NCI-H460 (cell line): ENCODE measurements around the gene CLEC18A. TPM values are rescaled to one million over a fixed set of nuclear protein-coding genes. Genes with fewer than 3 reads are reported as not detected.
"Not testable (repeated sequence)": the region's sequence is repeated elsewhere in the genome, so short reads cannot be mapped to it uniquely, and the experiment has no call there.

Source experiments
- DNase-seq: peaks from one replicate; pipeline ENCODE4 v3.0.0-alpha.2; 2016; ENCODE audit warnings: low read depth; ENCODE audit errors: extremely low read depth
- small RNA-seq, 2 experiments: library from RNA; depleted of rRNA; stranded (forward); fragments of <200 nt; gene quantifications; one replicate each; pipeline ENCODE3, GENCODE V24; 2014
- total RNA-seq: library from RNA; depleted of rRNA; stranded (reverse); fragments of >200 nt; shearing (Covaris generic); gene quantifications from 2 replicates; pipeline ENCODE4 v1.2.3, GENCODE V29; 2014; rRNA removed

The CLEC18A gene
- total RNA-seq, 1 experiment from 2014 or later, result not detected

- not testable (repeated sequence) for DNase-seq
These were observed 61.2 kb downstream of the CLEC18A start for GRCh38 chr16:70012354-70012753.

GRCh38 chr16:70012951-70013350 is 61.8 kb downstream of the CLEC18A start:
- not testable (repeated sequence) for DNase-seq

Small RNAs within 50 kb of the gene (small RNA-seq; reads per million reads assigned to genes)
- gene AC026468.1 (0 reads per million in 2 experiments), gene MIR140 (4.4 to 54.9 reads per million in 2 experiments)

Other genes starting within 250 kb of the CLEC18A start
- gene NQO1, start 224.8 kb upstream of the CLEC18A start, total RNA-seq, result 2,708 and 2,726 TPM in 2 replicates
- 37.5 and 42.7 TPM in 2 replicates for gene NOB1, start 196.4 kb upstream of the CLEC18A start, total RNA-seq
- 20.7 and 21.7 TPM in 2 replicates for gene WWP2, start 189.0 kb upstream of the CLEC18A start, total RNA-seq
- gene PDPR, start 163.0 kb downstream of the CLEC18A start, total RNA-seq, result 6.2 and 8.1 TPM in 2 replicates
- 0.30 TPM in 1 of 2 replicates, not detected in the other for gene CLEC18C, start 222.5 kb downstream of the CLEC18A start, total RNA-seq